Measurements from ENCODE around the gene HSPA1A. TPM values are rescaled to one million over a fixed set of nuclear protein-coding genes. Genes with fewer than 3 reads are reported as not detected.
A peak's percentile ranks its signal among the peaks of the same experiment; 100 is the strongest.
"Not testable (repeated sequence)": the region's sequence is repeated elsewhere in the genome, so short reads cannot be mapped to it uniquely, and the experiment has no call there.

HSPA1A gene
- total RNA-seq, 1 donor from 2014 or later: 56.6 TPM

DNA sequence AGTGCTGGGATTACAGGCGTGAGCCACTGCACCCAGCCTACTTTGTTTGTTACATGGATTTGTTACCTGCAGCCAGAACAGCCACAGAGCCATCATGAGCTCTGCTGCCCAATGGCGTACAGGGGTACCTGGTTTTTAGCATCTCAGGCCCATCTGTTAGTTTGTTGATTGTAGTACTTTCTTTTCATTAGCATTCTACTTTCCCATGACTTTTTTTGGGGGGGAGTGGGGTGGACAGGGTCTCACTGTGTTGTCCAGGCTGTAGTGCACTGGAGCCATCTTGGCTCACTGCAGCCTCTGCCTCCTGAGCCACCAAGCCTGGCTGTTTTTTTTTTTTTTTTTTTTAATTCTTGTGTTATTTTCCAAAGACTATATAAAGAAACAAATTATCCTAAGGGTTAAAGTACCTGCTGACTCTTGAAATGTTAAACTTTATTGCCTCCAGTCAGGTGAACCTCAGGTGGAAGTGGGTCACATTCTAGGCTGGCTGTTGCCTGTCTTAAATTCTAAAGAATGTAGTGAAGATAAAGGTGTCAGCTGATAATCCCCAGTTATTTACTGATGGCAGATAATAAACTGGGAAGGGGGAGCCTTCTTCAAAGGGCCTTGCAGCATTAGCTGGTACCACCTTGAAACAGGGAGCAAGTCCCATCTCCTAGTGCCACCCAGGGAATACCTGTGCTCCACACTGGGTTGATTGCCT, 32.1 kb downstream of the HSPA1A start:
- TF ChIP-seq CTCF (IDR thresholded peaks at IDR 0.05; ENCODE audit: unreplicated experiment): no peak
- DNase-seq (ENCODE audit: low spot score, unreplicated experiment): no peak
- Mint-ChIP-seq H3K27ac (no peak overlapping the region), H3K4me1 (ENCODE audit: low read depth) (peaks cover 5% of the 10 kb centered on the region), H3K27me3 (no peaks in the 10 kb centered on the region), H3K9me3 (ENCODE audit: low read depth) (no peaks in the 10 kb centered on the region), H3K4me3 (ENCODE audit: low read depth) (no peak overlapping the region), H3K36me3 (ENCODE audit: insufficient read depth) (peaks cover 2% of the 10 kb centered on the region)

- Mint-ChIP-seq H3K4me3 (ENCODE audit: low read depth) (no peak overlapping the region), H3K4me1 (ENCODE audit: low read depth) (peaks cover 5% of the 10 kb centered on the region), H3K9me3 (ENCODE audit: low read depth) (peaks cover 5% of the 10 kb centered on the region), H3K27me3 (no peaks in the 10 kb centered on the region), H3K27ac (peak overlapping the region; percentile 56), H3K36me3 (ENCODE audit: insufficient read depth) (peaks cover 12% of the 10 kb centered on the region)
- TF ChIP-seq CTCF (IDR thresholded peaks at IDR 0.05; ENCODE audit: unreplicated experiment): no peak
- no peak for DNase-seq (ENCODE audit: low spot score, unreplicated experiment)
Observed at GRCh38 chr6:31850765-31851484, 35.6 kb downstream of the HSPA1A start.

DNA sequence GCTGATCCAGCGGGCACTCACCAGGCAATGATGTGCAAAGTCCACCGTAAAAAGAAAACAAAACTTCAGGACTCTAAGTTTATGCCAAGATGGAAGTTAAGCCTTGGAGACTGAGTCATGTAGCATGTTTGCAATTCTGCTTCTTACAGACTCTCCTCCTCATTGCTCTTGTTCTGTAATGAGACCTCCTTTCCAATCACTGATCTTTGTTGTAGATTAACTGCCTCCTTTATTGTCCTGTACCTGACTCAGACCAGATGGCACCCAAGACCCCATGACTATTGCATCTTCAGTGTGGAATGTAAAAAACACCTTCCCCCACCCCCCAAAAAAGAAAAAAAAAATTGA, 36.1 kb downstream of the HSPA1A start:
- no peak for DNase-seq (ENCODE audit: low spot score, unreplicated experiment)
- no peak for TF ChIP-seq CTCF (IDR thresholded peaks at IDR 0.05; ENCODE audit: unreplicated experiment)
- Mint-ChIP-seq H3K4me1 (ENCODE audit: low read depth) (peaks cover 5% of the 10 kb centered on the region), H3K27me3 (no peaks in the 10 kb centered on the region), H3K4me3 (ENCODE audit: low read depth) (no peak overlapping the region), H3K27ac (peak overlapping the region; percentile 56), H3K9me3 (ENCODE audit: low read depth) (peaks cover 5% of the 10 kb centered on the region), H3K36me3 (ENCODE audit: insufficient read depth) (peaks cover 12% of the 10 kb centered on the region)

DNA sequence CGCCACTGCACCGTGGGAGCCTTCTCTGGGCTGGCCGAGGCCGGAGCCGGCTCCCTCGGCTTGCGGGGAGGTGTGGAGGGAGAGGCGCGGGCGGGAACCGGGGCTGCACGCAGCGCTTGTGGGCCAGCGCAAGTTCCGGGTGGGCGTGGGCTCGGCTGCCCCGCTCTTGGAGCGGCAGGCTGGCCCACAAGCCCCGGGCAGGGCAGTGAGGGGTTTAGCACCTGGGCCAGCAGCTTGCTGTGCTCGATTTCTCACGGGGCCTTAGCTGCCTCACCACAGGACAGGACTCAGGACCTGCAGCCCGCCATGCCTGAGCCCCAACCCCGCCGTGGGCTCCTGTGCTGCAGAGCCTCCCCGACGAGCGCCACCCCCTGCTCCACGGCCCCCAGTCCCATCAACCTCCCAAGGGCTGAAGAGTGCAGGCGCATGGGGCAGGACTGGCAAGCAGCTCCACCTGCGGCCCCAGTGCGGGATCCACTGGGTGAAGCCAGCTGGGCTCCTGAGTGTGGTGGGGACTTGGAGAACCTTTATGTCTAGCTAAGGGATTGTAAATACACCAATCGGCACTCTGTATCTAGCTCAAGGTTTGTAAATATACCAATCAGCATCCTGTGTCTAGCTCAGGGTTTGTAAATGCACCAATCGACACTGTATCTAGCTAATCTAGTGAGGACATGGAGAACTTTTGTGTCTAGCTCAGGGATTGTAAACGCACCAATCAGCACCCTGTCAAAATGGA, 36.8 kb downstream of the HSPA1A start:
- not testable (repeated sequence) for H3K4me1 Mint-ChIP-seq (ENCODE audit: low read depth); H3K9me3 Mint-ChIP-seq (ENCODE audit: low read depth); H3K27ac Mint-ChIP-seq; H3K4me3 Mint-ChIP-seq (ENCODE audit: low read depth); DNase-seq (ENCODE audit: low spot score, unreplicated experiment); H3K27me3 Mint-ChIP-seq
- H3K36me3 Mint-ChIP-seq (ENCODE audit: insufficient read depth): peaks cover 14% of the 10 kb centered on the region

- H3K36me3 Mint-ChIP-seq (ENCODE audit: insufficient read depth): peaks cover 21% of the 10 kb centered on the region
- not testable (repeated sequence) for H3K27ac Mint-ChIP-seq; H3K4me3 Mint-ChIP-seq (ENCODE audit: low read depth); H3K4me1 Mint-ChIP-seq (ENCODE audit: low read depth); H3K9me3 Mint-ChIP-seq (ENCODE audit: low read depth); H3K27me3 Mint-ChIP-seq; DNase-seq (ENCODE audit: low spot score, unreplicated experiment)
Observed at GRCh38 chr6:31857774-31858173, 42.4 kb downstream of the HSPA1A start.

DNA sequence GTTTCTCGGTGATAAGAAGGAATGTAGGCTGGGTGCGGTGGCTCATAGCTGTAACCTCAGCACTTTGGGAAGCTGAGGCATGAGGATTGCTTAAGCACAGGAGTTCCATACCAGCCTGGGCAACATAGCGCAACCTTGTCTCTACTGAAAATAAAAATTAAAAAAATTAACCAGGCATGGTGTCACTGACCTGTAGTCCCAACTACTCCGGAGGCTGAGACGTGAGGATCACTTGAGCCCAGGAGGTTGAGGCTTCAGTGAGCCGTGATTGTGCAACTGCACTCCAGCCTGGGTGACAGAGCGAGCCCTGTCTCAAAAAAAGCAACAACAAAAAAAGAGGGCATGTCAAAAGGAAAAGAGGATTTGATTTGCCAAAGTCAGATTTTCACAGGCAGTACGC, 43.4 kb downstream of the HSPA1A start:
- TF ChIP-seq CTCF (IDR thresholded peaks at IDR 0.05; ENCODE audit: unreplicated experiment): no peak
- Mint-ChIP-seq H3K36me3 (ENCODE audit: insufficient read depth) (peaks cover 19% of the 10 kb centered on the region), H3K27me3 (no peaks in the 10 kb centered on the region), H3K9me3 (ENCODE audit: low read depth) (no peaks in the 10 kb centered on the region), H3K4me1 (ENCODE audit: low read depth) (peaks cover 12% of the 10 kb centered on the region), H3K4me3 (ENCODE audit: low read depth) (no peak overlapping the region), H3K27ac (no peak overlapping the region)
- no peak for DNase-seq (ENCODE audit: low spot score, unreplicated experiment)

Measured in progenitor cell of endocrine pancreas (in vitro differentiated cells).